Karpas-422 (cell line): Measurements from ENCODE around the gene ANKIB1. TPM values are rescaled to one million over a fixed set of nuclear protein-coding genes. Genes with fewer than 3 reads are reported as not detected.

Experiments used
- DNase-seq: peaks from one replicate; pipeline ENCODE4 v3.0.0-alpha.2; 2015
- H2AFZ ChIP-seq: fragments of 200-600 bp; sonication (generic); 2 replicates; pipeline ENCODE4 v1.6.1; 2014; ENCODE audit warnings: antibody characterized with exemption, low read length, mixed read lengths
- H3K27ac ChIP-seq: fragments of 200-600 bp; sonication (generic); 2 replicates; pipeline ENCODE4 v1.5.1; 2014; ENCODE audit warnings: mild to moderate bottlenecking, low read length, moderate library complexity
- H3K27me3 ChIP-seq: fragments of 200-600 bp; sonication (generic); 2 replicates; pipeline ENCODE4 v1.6.1; 2014; ENCODE audit warnings: low read length, mixed read lengths
- H3K36me3 ChIP-seq: fragments of 200-600 bp; sonication (generic); 2 replicates; pipeline ENCODE4 v1.6.1; 2014; ENCODE audit warnings: low read length, mixed read lengths; ENCODE audit not compliant: insufficient read depth
- H3K4me1 ChIP-seq: fragments of 200-600 bp; sonication (generic); 2 replicates; pipeline ENCODE4 v1.6.1; 2014; ENCODE audit warnings: mild to moderate bottlenecking, low read length, mixed read lengths
- H3K4me2 ChIP-seq: fragments of 200-600 bp; sonication (generic); 2 replicates; pipeline ENCODE4 v1.6.1; 2014; ENCODE audit warnings: low read length, low read depth, mild to moderate bottlenecking; ENCODE audit not compliant: poor library complexity, severe bottlenecking
- H3K4me3 ChIP-seq: fragments of 200-600 bp; sonication (generic); 2 replicates; pipeline ENCODE4 v1.5.1; 2014; ENCODE audit warnings: mild to moderate bottlenecking, antibody characterized with exemption, low read length, mixed read lengths
- H3K79me2 ChIP-seq: fragments of 200-600 bp; sonication (generic); 2 replicates; pipeline ENCODE4 v1.6.1; 2014; ENCODE audit warnings: mild to moderate bottlenecking, low read length, mixed read lengths
- H3K9ac ChIP-seq: fragments of 200-600 bp; sonication (generic); 2 replicates; pipeline ENCODE4 v1.6.0; 2014; ENCODE audit warnings: low read length
- H3K9me2 ChIP-seq: fragments of 200-600 bp; sonication (generic), shearing (Covaris generic); replicated peaks from 2 replicates; pipeline ENCODE4 v1.6.0; 2014; ENCODE audit warnings: mild to moderate bottlenecking, low read length, moderate library complexity; ENCODE audit not compliant: insufficient read depth
- H3K9me3 ChIP-seq: fragments of 300-700, 200-600 bp; sonication (generic); 2 replicates; pipeline ENCODE4 v1.6.1; 2014; ENCODE audit warnings: low read length, mixed read lengths
- H4K20me1 ChIP-seq: fragments of 200-600 bp; sonication (generic); 2 replicates; pipeline ENCODE4 v1.6.1; 2014; ENCODE audit warnings: mild to moderate bottlenecking, antibody characterized with exemption, low read length, low read depth; ENCODE audit not compliant: insufficient read depth
- total RNA-seq: library from RNA; depleted of rRNA; stranded (reverse); fragments of >200 nt; shearing (Covaris generic); gene quantifications from 2 replicates; pipeline ENCODE4 v1.2.3, GENCODE V29; 2014; ENCODE audit warnings: low replicate concordance; rRNA removed

The ANKIB1 gene
- total RNA-seq = 26.3 and 52.7 TPM in 2 replicates

GRCh38 chr7:92245487-92246359 lies at the start of gene ANKIB1, which contains the start of gene KRIT1:
ANKIB1 (plus strand) TSS chr7:92245974; CDS start chr7:92294979, 49,005 bp downstream.
KRIT1 (minus strand) TSS chr7:92245914; CDS start chr7:92242135, 3,779 bp downstream.
- Histone ChIP-seq H2AFZ (peak within 1 kb of the TSS; percentile 72), H4K20me1 (peaks cover 3% of the 10 kb centered on the region; the same call in 1 of the 2 replicates), H3K36me3 (peaks cover 23% of the 10 kb centered on the region; the same call in 1 of the 2 replicates), H3K27me3 (no peaks in the 10 kb centered on the region), H3K27ac (peak within 1 kb of the TSS; percentile 68), H3K4me1 (peaks cover 37% of the 10 kb centered on the region), H3K4me3 (peak within 1 kb of the TSS; percentile 97), H3K79me2 (peaks cover 90% of the 10 kb centered on the region), H3K9me2 (no peaks in the 10 kb centered on the region), H3K4me2 (peak within 1 kb of the TSS; percentile 79), H3K9ac (peak within 1 kb of the TSS; percentile 94), H3K9me3 (no peaks in the 10 kb centered on the region)
- DNase-seq = peak; percentile 94

GRCh38 chr7:92200791-92201190 lies 45.0 kb upstream of the ANKIB1 start:
- no peak overlapping the region for H3K4me2 ChIP-seq
- no peak overlapping the region for H3K27ac ChIP-seq
- peaks cover 71% of the 10 kb centered on the region for H3K36me3 ChIP-seq
- no peaks in the 10 kb centered on the region for H4K20me1 ChIP-seq
- no peaks in the 10 kb centered on the region; the same call in 1 of the 2 replicates for H3K9me3 ChIP-seq
- peaks cover under 1% of the 10 kb centered on the region for H3K79me2 ChIP-seq
- no peak overlapping the region for H3K4me3 ChIP-seq
- no peak overlapping the region for H3K9ac ChIP-seq
- no peak overlapping the region for H2AFZ ChIP-seq
- no peak for DNase-seq
- H3K4me1 ChIP-seq = no peaks in the 10 kb centered on the region
- no peaks in the 10 kb centered on the region for H3K9me2 ChIP-seq
- no peaks in the 10 kb centered on the region for H3K27me3 ChIP-seq

GRCh38 chr7:92205987-92206386 lies 39.8 kb upstream of the ANKIB1 start:
- H3K9ac ChIP-seq = no peak overlapping the region
- H3K4me2 ChIP-seq = no peak overlapping the region
- no peak for DNase-seq
- no peak overlapping the region for H2AFZ ChIP-seq
- H3K79me2 ChIP-seq = peaks cover 41% of the 10 kb centered on the region
- no peak overlapping the region for H3K27ac ChIP-seq
- H4K20me1 ChIP-seq = no peaks in the 10 kb centered on the region
- H3K9me2 ChIP-seq = no peaks in the 10 kb centered on the region
- H3K36me3 ChIP-seq = peaks cover 91% of the 10 kb centered on the region
- H3K27me3 ChIP-seq = no peaks in the 10 kb centered on the region
- H3K9me3 ChIP-seq = peaks cover 26% of the 10 kb centered on the region
- H3K4me1 ChIP-seq = no peaks in the 10 kb centered on the region
- H3K4me3 ChIP-seq = no peak overlapping the region

GRCh38 chr7:92206672-92207071 lies 39.1 kb upstream of the ANKIB1 start:
- H3K4me1 ChIP-seq = no peaks in the 10 kb centered on the region
- no peak for DNase-seq
- H3K27me3 ChIP-seq = no peaks in the 10 kb centered on the region
- no peak overlapping the region for H3K4me3 ChIP-seq
- H3K36me3 ChIP-seq = peaks cover 93% of the 10 kb centered on the region
- H2AFZ ChIP-seq = no peak overlapping the region
- H3K9ac ChIP-seq = no peak overlapping the region
- H4K20me1 ChIP-seq = no peaks in the 10 kb centered on the region
- H3K27ac ChIP-seq = no peak overlapping the region
- H3K9me3 ChIP-seq = peaks cover 26% of the 10 kb centered on the region
- peaks cover 45% of the 10 kb centered on the region for H3K79me2 ChIP-seq
- no peak overlapping the region for H3K4me2 ChIP-seq
- no peaks in the 10 kb centered on the region for H3K9me2 ChIP-seq

- H3K9me2 ChIP-seq = no peaks in the 10 kb centered on the region
- H4K20me1 ChIP-seq = no peaks in the 10 kb centered on the region
- H3K27ac ChIP-seq = no peak overlapping the region
- no peaks in the 10 kb centered on the region for H3K4me1 ChIP-seq
- DNase-seq = no peak
- no peak overlapping the region for H2AFZ ChIP-seq
- H3K4me3 ChIP-seq = no peak overlapping the region
- no peak overlapping the region for H3K4me2 ChIP-seq
- H3K36me3 ChIP-seq = peaks cover 75% of the 10 kb centered on the region
- H3K9ac ChIP-seq = no peak overlapping the region
- H3K9me3 ChIP-seq = no peaks in the 10 kb centered on the region
- no peaks in the 10 kb centered on the region for H3K79me2 ChIP-seq
- H3K27me3 ChIP-seq = no peaks in the 10 kb centered on the region
Measured at GRCh38 chr7:92221766-92222165, 24.0 kb upstream of the ANKIB1 start.

GRCh38 chr7:92226981-92227380 lies 18.8 kb upstream of the ANKIB1 start:
- H3K4me1 ChIP-seq = no peaks in the 10 kb centered on the region
- H2AFZ ChIP-seq = no peak overlapping the region
- H3K4me2 ChIP-seq = no peak overlapping the region
- H3K36me3 ChIP-seq = peaks cover 65% of the 10 kb centered on the region
- no peak overlapping the region for H3K4me3 ChIP-seq
- peaks cover 3% of the 10 kb centered on the region; the same call in 1 of the 2 replicates for H3K9me3 ChIP-seq
- no peak overlapping the region for H3K9ac ChIP-seq
- no peaks in the 10 kb centered on the region for H3K9me2 ChIP-seq
- H3K27me3 ChIP-seq = no peaks in the 10 kb centered on the region
- 0 out of 2 replicates have a peak, but pooled peaks cover 2% of the 10 kb centered on the region for H3K79me2 ChIP-seq
- no peak for DNase-seq
- no peak overlapping the region for H3K27ac ChIP-seq
- H4K20me1 ChIP-seq = no peaks in the 10 kb centered on the region

GRCh38 chr7:92228100-92228499 lies 17.7 kb upstream of the ANKIB1 start:
- H3K4me3 ChIP-seq = no peak overlapping the region
- peaks cover 3% of the 10 kb centered on the region; the same call in 1 of the 2 replicates for H3K9me3 ChIP-seq
- H3K9me2 ChIP-seq = no peaks in the 10 kb centered on the region
- H4K20me1 ChIP-seq = no peaks in the 10 kb centered on the region
- no peak for DNase-seq
- H3K4me1 ChIP-seq = no peaks in the 10 kb centered on the region
- no peak overlapping the region for H2AFZ ChIP-seq
- H3K27ac ChIP-seq = no peak overlapping the region
- peaks cover 73% of the 10 kb centered on the region for H3K36me3 ChIP-seq
- H3K79me2 ChIP-seq = 0 out of 2 replicates have a peak, but pooled peaks cover 2% of the 10 kb centered on the region
- H3K9ac ChIP-seq = no peak overlapping the region
- H3K27me3 ChIP-seq = no peaks in the 10 kb centered on the region
- no peak overlapping the region for H3K4me2 ChIP-seq

GRCh38 chr7:92228742-92229141 lies 17.0 kb upstream of the ANKIB1 start:
- Histone ChIP-seq H3K36me3 (peaks cover 73% of the 10 kb centered on the region), H3K9me2 (no peaks in the 10 kb centered on the region), H3K27ac (no peak overlapping the region), H3K79me2 (peaks cover 4% of the 10 kb centered on the region), H4K20me1 (no peaks in the 10 kb centered on the region), H3K9ac (no peak overlapping the region), H3K4me2 (no peak overlapping the region), H3K9me3 (peaks cover 3% of the 10 kb centered on the region; the same call in 1 of the 2 replicates), H3K4me3 (no peak overlapping the region), H2AFZ (no peak overlapping the region), H3K4me1 (no peaks in the 10 kb centered on the region), H3K27me3 (no peaks in the 10 kb centered on the region)
- DNase-seq = no peak
